OCI-LY1 (cell line): ENCODE results near the gene ETV6.

ENCODE experiments used
- EZH2 ChIP-seq: fragments of 200-600 bp; sonication (generic), shearing (Covaris generic); IDR thresholded peaks from 2 replicates; pipeline ENCODE4 v1.8.0; 2017; ENCODE audit warnings: borderline replicate concordance, mixed run types, mild to moderate bottlenecking, antibody characterized with exemption, low read length, moderate library complexity, mixed read lengths
- TF ChIP-seq, protein P1 (sequence below): fragments of 200-600 bp; sonication (generic), shearing (Covaris generic); IDR thresholded peaks from 2 replicates; pipeline ENCODE4 v1.5.1; 2017; ENCODE audit warnings: mild to moderate bottlenecking, antibody characterized with exemption, low read length, moderate library complexity, mixed read lengths

DNA sequence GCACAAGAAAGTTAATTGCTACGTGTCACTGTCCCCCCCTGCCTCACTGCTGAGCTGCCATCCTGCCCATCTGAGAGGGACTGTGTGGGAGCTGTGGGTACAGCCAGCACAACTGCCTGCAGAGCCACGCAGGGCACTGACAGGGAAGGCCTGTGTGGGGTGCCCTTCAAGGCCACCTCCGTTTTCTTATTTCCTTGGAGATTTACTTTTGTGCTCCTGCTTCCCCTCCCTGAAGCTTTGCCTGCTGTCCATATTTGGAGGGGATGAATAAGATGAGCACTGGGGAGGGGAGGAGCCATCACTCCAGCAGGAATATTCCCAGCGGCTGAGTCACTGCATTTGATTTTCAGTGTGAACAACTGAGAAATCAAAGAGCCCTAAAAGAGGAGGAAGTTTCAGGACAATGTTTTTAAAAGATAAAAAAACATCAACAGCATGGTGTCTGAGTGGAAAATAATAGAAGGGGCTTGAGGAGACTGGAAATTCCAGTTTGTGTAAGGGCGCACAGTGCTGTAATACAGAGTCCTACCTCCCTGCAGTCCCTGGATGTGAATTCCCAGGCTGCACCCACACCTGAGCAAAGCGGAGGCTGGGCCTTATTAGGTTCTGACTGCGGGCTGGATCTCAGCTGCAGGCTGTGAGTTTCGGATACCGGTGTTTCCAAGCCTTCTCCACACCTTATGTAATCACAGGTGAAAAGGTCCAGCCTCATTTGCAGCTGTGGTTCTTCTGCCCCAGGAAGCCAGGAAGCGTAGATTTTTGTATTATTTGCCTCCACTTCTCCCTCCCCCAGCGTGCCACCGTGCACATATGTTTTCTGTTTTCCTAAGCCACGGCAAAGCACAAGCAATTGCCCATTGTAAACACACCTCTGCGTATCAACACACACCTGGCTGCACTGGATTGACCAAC lies 228.7 kb downstream of the ETV6 start:
- TF ChIP-seq, protein P1, sequence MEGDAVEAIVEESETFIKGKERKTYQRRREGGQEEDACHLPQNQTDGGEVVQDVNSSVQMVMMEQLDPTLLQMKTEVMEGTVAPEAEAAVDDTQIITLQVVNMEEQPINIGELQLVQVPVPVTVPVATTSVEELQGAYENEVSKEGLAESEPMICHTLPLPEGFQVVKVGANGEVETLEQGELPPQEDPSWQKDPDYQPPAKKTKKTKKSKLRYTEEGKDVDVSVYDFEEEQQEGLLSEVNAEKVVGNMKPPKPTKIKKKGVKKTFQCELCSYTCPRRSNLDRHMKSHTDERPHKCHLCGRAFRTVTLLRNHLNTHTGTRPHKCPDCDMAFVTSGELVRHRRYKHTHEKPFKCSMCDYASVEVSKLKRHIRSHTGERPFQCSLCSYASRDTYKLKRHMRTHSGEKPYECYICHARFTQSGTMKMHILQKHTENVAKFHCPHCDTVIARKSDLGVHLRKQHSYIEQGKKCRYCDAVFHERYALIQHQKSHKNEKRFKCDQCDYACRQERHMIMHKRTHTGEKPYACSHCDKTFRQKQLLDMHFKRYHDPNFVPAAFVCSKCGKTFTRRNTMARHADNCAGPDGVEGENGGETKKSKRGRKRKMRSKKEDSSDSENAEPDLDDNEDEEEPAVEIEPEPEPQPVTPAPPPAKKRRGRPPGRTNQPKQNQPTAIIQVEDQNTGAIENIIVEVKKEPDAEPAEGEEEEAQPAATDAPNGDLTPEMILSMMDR: no peak
- TF ChIP-seq EZH2: no peak
